ENCODE data around the gene IQSEC1. TPM values are rescaled to one million over a fixed set of nuclear protein-coding genes. Genes with fewer than 3 reads are reported as not detected.

The IQSEC1 gene
- total and polyA plus RNA-seq, 2 experiments from 2014 or later, result 8.0 to 51.9 TPM

- ATAC-seq, result no peak
- H3K4me1 Mint-ChIP-seq, result peaks cover 23% of the 10 kb centered on the region
- no peak overlapping the region for H3K4me3 Mint-ChIP-seq
- no peak for TF ChIP-seq ZNF462 (CRISPR knock-in tag; IDR thresholded peaks at IDR 0.05)
- no peak for TF ChIP-seq ZNF114 (CRISPR knock-in tag; IDR thresholded peaks at IDR 0.05)
- TF ChIP-seq STAT1 (IDR thresholded peaks at IDR 0.05; ENCODE audit: unreplicated experiment), result no peak
- TF ChIP-seq EZH2 (IDR thresholded peaks at IDR 0.05; ENCODE audit: low read depth, unreplicated experiment), result no peak
- no peak for TF ChIP-seq JUNB (IDR thresholded peaks at IDR 0.05; ENCODE audit: unreplicated experiment)
- TF ChIP-seq CTCF (conservative IDR thresholded peaks at IDR 0.05; ENCODE audit: low read depth in 2 of 2), result no peak
- no peak for TF ChIP-seq POLR2AphosphoS5 (IDR thresholded peaks at IDR 0.05; ENCODE audit: low read depth)
- TF ChIP-seq ZNF331 (CRISPR knock-in tag; IDR thresholded peaks at IDR 0.05; ENCODE audit: low read depth), result no peak
- TF ChIP-seq REST (IDR thresholded peaks at IDR 0.05; ENCODE audit: unreplicated experiment), result no peak
- TF ChIP-seq EZH2phosphoT487 (IDR thresholded peaks at IDR 0.05; ENCODE audit: unreplicated experiment), result no peak
- no peak for TF ChIP-seq CREB1 (CRISPR knock-in tag; IDR thresholded peaks at IDR 0.05; ENCODE audit: low read depth)
- no peak for TF ChIP-seq ETS1 (IDR thresholded peaks at IDR 0.05)
- TF ChIP-seq NANOG (IDR thresholded peaks at IDR 0.05; ENCODE audit: borderline replicate concordance), result no peak
- H3K4me3 ChIP-seq, result no peak overlapping the region
- H3K27ac Mint-ChIP-seq, result no peak overlapping the region
- H3K27me3 Mint-ChIP-seq (ENCODE audit: insufficient read depth, low read depth, poor library complexity), result peaks cover 13% of the 10 kb centered on the region
- H4K20me1 ChIP-seq (replicated peaks; ENCODE audit: insufficient read depth), result no peaks in the 10 kb centered on the region
- H3K9me3 Mint-ChIP-seq, result no peaks in the 10 kb centered on the region
- peaks cover 20% of the 10 kb centered on the region for H3K4me1 ChIP-seq (ENCODE audit: insufficient read depth)
- no peak overlapping the region for H3K4me2 ChIP-seq
- no peak overlapping the region for H3K27ac ChIP-seq (ENCODE audit: low read depth)
- 0 out of 2 replicates have a peak, but pooled peaks cover 2% of the 10 kb centered on the region for H3K27me3 ChIP-seq (ENCODE audit: insufficient read depth)
- no peaks in the 10 kb centered on the region for H3K36me3 Mint-ChIP-seq (ENCODE audit: low read depth)
- H2AFZ ChIP-seq, result no peak overlapping the region
- no peaks in the 10 kb centered on the region for H3K36me3 ChIP-seq (ENCODE audit: insufficient read depth)
- H3F3A ChIP-seq (replicated peaks; ENCODE audit: low read depth), result no peaks in the 10 kb centered on the region
- no peaks in the 10 kb centered on the region for H3K9me2 ChIP-seq (ENCODE audit: insufficient read depth)
- no peaks in the 10 kb centered on the region for H3K79me2 ChIP-seq (replicated peaks; ENCODE audit: insufficient read depth)
- no peak for DNase-seq (ENCODE audit: low spot score)
These were observed 99.4 kb downstream of the IQSEC1 start for GRCh38 chr3:12973827-12974226.
